Uterus (tissue), 2 donors: ENCODE measurements around the gene WWOX.

ENCODE experiments used
- POLR2A ChIP-seq, 2 donors: fragments of 450-650 bp; IDR thresholded peaks; one replicate each; pipeline ENCODE4 v1.6.1; 2016; ENCODE audit warnings: antibody characterized with exemption in 2 of 2, mild to moderate bottlenecking in 1 of 2, moderate library complexity in 1 of 2
- TF ChIP-seq, protein P1 (sequence below), 4 experiments: fragments of 200-600 bp in 2 of 4; fragments of 450-650 bp in 2 of 4; sonication (generic) in 2 of 4; IDR thresholded peaks; one replicate each; pipeline ENCODE4 v1.5.1; 2016 to 2019; ENCODE audit warnings: antibody characterized with exemption in 4 of 4, mild to moderate bottlenecking in 2 of 4, moderate library complexity in 1 of 4

DNA sequence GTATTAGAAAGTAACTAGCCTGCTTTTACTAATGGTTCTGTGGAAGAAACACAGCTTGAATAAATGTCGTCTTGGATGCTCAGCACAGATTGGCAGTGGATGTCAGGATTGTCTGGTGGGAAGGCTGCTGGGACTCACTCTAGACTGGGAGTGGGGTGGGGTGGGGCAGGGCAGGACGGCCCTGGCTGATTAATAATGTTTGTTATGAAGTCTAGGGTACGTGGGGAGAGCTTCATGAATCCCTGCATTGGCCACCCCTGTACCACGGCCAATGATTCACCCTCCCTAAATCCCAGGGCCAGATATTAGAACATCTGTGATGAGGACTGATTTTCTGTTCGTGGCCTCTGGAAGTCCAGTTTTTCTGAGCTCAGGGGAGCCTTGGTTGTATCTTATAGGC lies 421.0 kb downstream of the WWOX start:
- no peak for TF ChIP-seq POLR2A (IDR thresholded peaks at IDR 0.05)
- TF ChIP-seq, protein P1, sequence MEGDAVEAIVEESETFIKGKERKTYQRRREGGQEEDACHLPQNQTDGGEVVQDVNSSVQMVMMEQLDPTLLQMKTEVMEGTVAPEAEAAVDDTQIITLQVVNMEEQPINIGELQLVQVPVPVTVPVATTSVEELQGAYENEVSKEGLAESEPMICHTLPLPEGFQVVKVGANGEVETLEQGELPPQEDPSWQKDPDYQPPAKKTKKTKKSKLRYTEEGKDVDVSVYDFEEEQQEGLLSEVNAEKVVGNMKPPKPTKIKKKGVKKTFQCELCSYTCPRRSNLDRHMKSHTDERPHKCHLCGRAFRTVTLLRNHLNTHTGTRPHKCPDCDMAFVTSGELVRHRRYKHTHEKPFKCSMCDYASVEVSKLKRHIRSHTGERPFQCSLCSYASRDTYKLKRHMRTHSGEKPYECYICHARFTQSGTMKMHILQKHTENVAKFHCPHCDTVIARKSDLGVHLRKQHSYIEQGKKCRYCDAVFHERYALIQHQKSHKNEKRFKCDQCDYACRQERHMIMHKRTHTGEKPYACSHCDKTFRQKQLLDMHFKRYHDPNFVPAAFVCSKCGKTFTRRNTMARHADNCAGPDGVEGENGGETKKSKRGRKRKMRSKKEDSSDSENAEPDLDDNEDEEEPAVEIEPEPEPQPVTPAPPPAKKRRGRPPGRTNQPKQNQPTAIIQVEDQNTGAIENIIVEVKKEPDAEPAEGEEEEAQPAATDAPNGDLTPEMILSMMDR (IDR thresholded peaks at IDR 0.05): no peak
